Measurements from ENCODE around the gene PKN3.

PKN3 gene

GRCh38 chr9:128753627-128754026 lies 51.3 kb downstream of the PKN3 start:
- Histone ChIP-seq H3K27me3 (ENCODE audit: insufficient read depth, poor library complexity, severe bottlenecking) (no peaks in the 10 kb centered on the region), H3K4me3 (ENCODE audit: severe bottlenecking) (no peak overlapping the region), H3K36me3 (ENCODE audit: low read depth) (no peaks in the 10 kb centered on the region), H3K27ac (ENCODE audit: poor library complexity, severe bottlenecking) (no peak overlapping the region), H3K4me1 (ENCODE audit: insufficient read depth, poor library complexity, severe bottlenecking) (no peaks in the 10 kb centered on the region), H3K9me3 (ENCODE audit: severe bottlenecking) (no peaks in the 10 kb centered on the region)
- no peak for ATAC-seq (ENCODE audit: low read depth)
- DNase-seq (ENCODE audit: low spot score) = no peak
- TF ChIP-seq CTCF (IDR thresholded peaks at IDR 0.05; ENCODE audit: poor library complexity, severe bottlenecking) = no peak

GRCh38 chr9:128757602-128758001 lies 55.3 kb downstream of the PKN3 start:
- TF ChIP-seq CTCF (IDR thresholded peaks at IDR 0.05; ENCODE audit: poor library complexity, severe bottlenecking) = no peak
- DNase-seq (ENCODE audit: low spot score) (no peak), ATAC-seq (ENCODE audit: low read depth) (no peak)
- H3K27ac ChIP-seq (ENCODE audit: poor library complexity, severe bottlenecking) = no peak overlapping the region
- no peaks in the 10 kb centered on the region for H3K27me3 ChIP-seq (ENCODE audit: insufficient read depth, poor library complexity, severe bottlenecking)
- H3K4me3 ChIP-seq (ENCODE audit: severe bottlenecking) = no peak overlapping the region
- H3K9me3 ChIP-seq (ENCODE audit: severe bottlenecking) = no peaks in the 10 kb centered on the region
- H3K4me1 ChIP-seq (ENCODE audit: insufficient read depth, poor library complexity, severe bottlenecking) = no peaks in the 10 kb centered on the region
- H3K36me3 ChIP-seq (ENCODE audit: low read depth) = no peaks in the 10 kb centered on the region

GRCh38 chr9:128762671-128763449 lies 60.6 kb downstream of the PKN3 start:
- no peak for DNase-seq (ENCODE audit: low spot score)
- ATAC-seq (ENCODE audit: low read depth) = no peak
- Histone ChIP-seq H3K36me3 (ENCODE audit: low read depth) (no peaks in the 10 kb centered on the region), H3K9me3 (ENCODE audit: severe bottlenecking) (no peaks in the 10 kb centered on the region), H3K27me3 (ENCODE audit: insufficient read depth, poor library complexity, severe bottlenecking) (no peaks in the 10 kb centered on the region), H3K27ac (ENCODE audit: poor library complexity, severe bottlenecking) (no peak overlapping the region), H3K4me3 (ENCODE audit: severe bottlenecking) (no peak overlapping the region), H3K4me1 (ENCODE audit: insufficient read depth, poor library complexity, severe bottlenecking) (no peaks in the 10 kb centered on the region)
- TF ChIP-seq CTCF (IDR thresholded peaks at IDR 0.05; ENCODE audit: poor library complexity, severe bottlenecking) = no peak

- H3K27me3 ChIP-seq (ENCODE audit: insufficient read depth, poor library complexity, severe bottlenecking) = no peaks in the 10 kb centered on the region
- no peak overlapping the region for H3K4me3 ChIP-seq (ENCODE audit: severe bottlenecking)
- H3K36me3 ChIP-seq (ENCODE audit: low read depth) = no peaks in the 10 kb centered on the region
- no peak for ATAC-seq (ENCODE audit: low read depth)
- no peak for DNase-seq (ENCODE audit: low spot score)
- H3K4me1 ChIP-seq (ENCODE audit: insufficient read depth, poor library complexity, severe bottlenecking) = no peaks in the 10 kb centered on the region
- TF ChIP-seq CTCF (IDR thresholded peaks at IDR 0.05; ENCODE audit: poor library complexity, severe bottlenecking) = no peak
- H3K9me3 ChIP-seq (ENCODE audit: severe bottlenecking) = no peaks in the 10 kb centered on the region
- H3K27ac ChIP-seq (ENCODE audit: poor library complexity, severe bottlenecking) = no peak overlapping the region
Observed at GRCh38 chr9:128764361-128764760, 62.1 kb downstream of the PKN3 start.

GRCh38 chr9:128765499-128765898 lies 63.2 kb downstream of the PKN3 start:
- Histone ChIP-seq H3K4me1 (ENCODE audit: insufficient read depth, poor library complexity, severe bottlenecking) (no peaks in the 10 kb centered on the region), H3K4me3 (ENCODE audit: severe bottlenecking) (no peak overlapping the region), H3K27ac (ENCODE audit: poor library complexity, severe bottlenecking) (no peak overlapping the region), H3K9me3 (ENCODE audit: severe bottlenecking) (no peaks in the 10 kb centered on the region), H3K36me3 (ENCODE audit: low read depth) (no peaks in the 10 kb centered on the region), H3K27me3 (ENCODE audit: insufficient read depth, poor library complexity, severe bottlenecking) (no peaks in the 10 kb centered on the region)
- ATAC-seq (ENCODE audit: low read depth) = no peak
- no peak for DNase-seq (ENCODE audit: low spot score)
- TF ChIP-seq CTCF (IDR thresholded peaks at IDR 0.05; ENCODE audit: poor library complexity, severe bottlenecking) = no peak
